Ascending aorta (tissue), 2 donors: Measurements from ENCODE around the gene MYNN. TPM values are rescaled to one million over a fixed set of nuclear protein-coding genes. Genes with fewer than 3 reads are reported as not detected.

ENCODE experiments used
- DNase-seq, 2 donors: peaks; one replicate each; pipeline ENCODE4 v3.0.0-alpha.2; 2019; ENCODE audit warnings: low spot score in 2 of 2
- H3K27ac ChIP-seq, 2 donors: fragments of 200-600 bp; sonication (generic); one replicate each; pipeline ENCODE4 v1.5.1; 2016 to 2017; ENCODE audit warnings: mild to moderate bottlenecking in 1 of 2
- H3K27me3 ChIP-seq: fragments of 200-600 bp; sonication (generic); one replicate; pipeline ENCODE4 v1.5.1; 2017
- H3K36me3 ChIP-seq, 2 donors: fragments of 200-600 bp; sonication (generic); one replicate each; pipeline ENCODE4 v1.5.1; 2016
- H3K4me1 ChIP-seq, 2 donors: fragments of 200-600 bp; sonication (generic); one replicate each; pipeline ENCODE4 v1.5.1; 2016 to 2017; ENCODE audit warnings: mild to moderate bottlenecking in 1 of 2
- H3K4me3 ChIP-seq, 2 donors: fragments of 200-600 bp; sonication (generic); one replicate each; pipeline ENCODE4 v1.5.1; 2016 to 2017; ENCODE audit warnings: mild to moderate bottlenecking in 1 of 2
- H3K9me3 ChIP-seq, 2 donors: fragments of 200-600 bp; sonication (generic); one replicate each; pipeline ENCODE4 v1.5.1; 2016
- intact Hi-C: fragments of 100-400 bp; cut with DNase I; formaldehyde crosslinking; loops from one replicate; pipeline ENCODE4 v1.15.1; 2023
- total RNA-seq: library from RNA; depleted of rRNA; stranded (reverse); fragments of >200 nt; gene quantifications from one replicate; pipeline ENCODE4 v1.1.0, GENCODE V29; 2016
- TF ChIP-seq, protein P1 (sequence below), 3 experiments: fragments of 200-600 bp in 2 of 3; fragments of 450-650 bp in 1 of 3; sonication (generic) in 2 of 3; IDR thresholded peaks; one replicate each; pipeline ENCODE4 v1.5.1; 2016 to 2019; ENCODE audit warnings: antibody characterized with exemption in 3 of 3, mild to moderate bottlenecking in 1 of 3, moderate library complexity in 1 of 3

The MYNN gene
- total RNA-seq, 1 donor from 2014 or later = 3.9 TPM

GRCh38 chr3:169759256-169759655 lies 13.9 kb upstream of the MYNN start:
- Histone ChIP-seq H3K4me1 (peaks cover 3% of the 10 kb centered on the region in 2 donors), H3K36me3 (no peaks in the 10 kb centered on the region), H3K9me3 (peaks cover 0 to 3% of the 10 kb centered on the region in 2 donors), H3K27ac (no peak overlapping the region), H3K27me3 (no peaks in the 10 kb centered on the region), H3K4me3 (no peak overlapping the region)
- no peak for DNase-seq
- TF ChIP-seq, protein P1, sequence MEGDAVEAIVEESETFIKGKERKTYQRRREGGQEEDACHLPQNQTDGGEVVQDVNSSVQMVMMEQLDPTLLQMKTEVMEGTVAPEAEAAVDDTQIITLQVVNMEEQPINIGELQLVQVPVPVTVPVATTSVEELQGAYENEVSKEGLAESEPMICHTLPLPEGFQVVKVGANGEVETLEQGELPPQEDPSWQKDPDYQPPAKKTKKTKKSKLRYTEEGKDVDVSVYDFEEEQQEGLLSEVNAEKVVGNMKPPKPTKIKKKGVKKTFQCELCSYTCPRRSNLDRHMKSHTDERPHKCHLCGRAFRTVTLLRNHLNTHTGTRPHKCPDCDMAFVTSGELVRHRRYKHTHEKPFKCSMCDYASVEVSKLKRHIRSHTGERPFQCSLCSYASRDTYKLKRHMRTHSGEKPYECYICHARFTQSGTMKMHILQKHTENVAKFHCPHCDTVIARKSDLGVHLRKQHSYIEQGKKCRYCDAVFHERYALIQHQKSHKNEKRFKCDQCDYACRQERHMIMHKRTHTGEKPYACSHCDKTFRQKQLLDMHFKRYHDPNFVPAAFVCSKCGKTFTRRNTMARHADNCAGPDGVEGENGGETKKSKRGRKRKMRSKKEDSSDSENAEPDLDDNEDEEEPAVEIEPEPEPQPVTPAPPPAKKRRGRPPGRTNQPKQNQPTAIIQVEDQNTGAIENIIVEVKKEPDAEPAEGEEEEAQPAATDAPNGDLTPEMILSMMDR (IDR thresholded peaks at IDR 0.05) = no peak
- intact Hi-C loops = no loop called here

DNA sequence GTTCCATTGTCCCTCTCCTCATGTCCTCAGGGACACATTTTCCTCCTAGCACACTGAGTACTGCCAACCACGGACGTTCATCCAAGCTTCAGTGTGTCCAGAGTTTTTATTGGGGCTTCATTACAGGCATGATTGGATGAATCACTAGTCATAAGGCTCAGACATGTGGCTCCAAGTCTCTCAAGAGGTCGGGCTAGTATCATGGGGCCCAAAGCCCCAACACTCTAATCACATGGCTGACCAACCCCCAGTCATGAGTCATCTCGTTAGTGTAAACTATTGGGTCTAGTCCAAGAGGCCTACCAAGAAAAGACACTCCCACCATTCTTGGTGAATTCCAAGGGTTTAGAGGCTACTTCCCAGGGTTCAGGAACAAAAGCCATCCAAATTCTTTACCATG lies 12.7 kb upstream of the MYNN start:
- peaks cover 0 to 3% of the 10 kb centered on the region in 2 donors for H3K9me3 ChIP-seq
- no peaks in the 10 kb centered on the region for H3K36me3 ChIP-seq
- TF ChIP-seq, protein P1 (IDR thresholded peaks at IDR 0.05) = no peak
- DNase-seq = no peak
- H3K4me3 ChIP-seq = no peak overlapping the region
- H3K27ac ChIP-seq = no peak overlapping the region
- no peaks in the 10 kb centered on the region for H3K27me3 ChIP-seq
- intact Hi-C loops = loop anchor here (5.0 to 10.0 kb wide), 4 partner anchors 376 to 1663 kb away; partner anchors contain the start of gene GOLIM4
- H3K4me1 ChIP-seq = peaks cover 3 to 6% of the 10 kb centered on the region in 2 donors

- Histone ChIP-seq H3K4me1 (peaks cover 3 to 8% of the 10 kb centered on the region in 2 donors), H3K36me3 (no peaks in the 10 kb centered on the region), H3K9me3 (peaks cover 0 to 3% of the 10 kb centered on the region in 2 donors), H3K27ac (peak overlapping the region; percentile 96 to 97), H3K4me3 (peak overlapping the region; percentile 75 to 83), H3K27me3 (no peaks in the 10 kb centered on the region)
- TF ChIP-seq, protein P1 (IDR thresholded peaks at IDR 0.05) = no peak
- intact Hi-C loops = loop anchor here (2.0 to 10.0 kb wide), 6 partner anchors 102 to 1667 kb away; partner anchors contain the start of genes GOLIM4, MECOM and SKIL
- peak in 1 of 2 donors; percentile 86 for DNase-seq
These were observed 8.8 kb upstream of the MYNN start for GRCh38 chr3:169764312-169764881.

- peak; percentile 77 to 98 for DNase-seq
- H3K4me3 ChIP-seq = peak within 1 kb of the TSS; percentile 75 to 83
- TF ChIP-seq, protein P1 (IDR thresholded peaks at IDR 0.05) = no peak
- H3K27ac ChIP-seq = peak within 1 kb of the TSS; percentile 96 to 97
- intact Hi-C loops = loop anchor here (2.0 to 10.0 kb wide), 6 partner anchors 102 to 1668 kb away; partner anchors contain the start of genes GOLIM4, MECOM and SKIL
- peaks cover 0 to 3% of the 10 kb centered on the region in 2 donors for H3K9me3 ChIP-seq
- H3K27me3 ChIP-seq = no peaks in the 10 kb centered on the region
- H3K36me3 ChIP-seq = no peaks in the 10 kb centered on the region
- H3K4me1 ChIP-seq = peaks cover 3 to 8% of the 10 kb centered on the region in 2 donors
These were observed 8.1 kb upstream of the MYNN start, which contains the start of gene TERC for GRCh38 chr3:169764882-169765612. TSS of gene TERC (minus strand) at chr3:169765060.

DNA sequence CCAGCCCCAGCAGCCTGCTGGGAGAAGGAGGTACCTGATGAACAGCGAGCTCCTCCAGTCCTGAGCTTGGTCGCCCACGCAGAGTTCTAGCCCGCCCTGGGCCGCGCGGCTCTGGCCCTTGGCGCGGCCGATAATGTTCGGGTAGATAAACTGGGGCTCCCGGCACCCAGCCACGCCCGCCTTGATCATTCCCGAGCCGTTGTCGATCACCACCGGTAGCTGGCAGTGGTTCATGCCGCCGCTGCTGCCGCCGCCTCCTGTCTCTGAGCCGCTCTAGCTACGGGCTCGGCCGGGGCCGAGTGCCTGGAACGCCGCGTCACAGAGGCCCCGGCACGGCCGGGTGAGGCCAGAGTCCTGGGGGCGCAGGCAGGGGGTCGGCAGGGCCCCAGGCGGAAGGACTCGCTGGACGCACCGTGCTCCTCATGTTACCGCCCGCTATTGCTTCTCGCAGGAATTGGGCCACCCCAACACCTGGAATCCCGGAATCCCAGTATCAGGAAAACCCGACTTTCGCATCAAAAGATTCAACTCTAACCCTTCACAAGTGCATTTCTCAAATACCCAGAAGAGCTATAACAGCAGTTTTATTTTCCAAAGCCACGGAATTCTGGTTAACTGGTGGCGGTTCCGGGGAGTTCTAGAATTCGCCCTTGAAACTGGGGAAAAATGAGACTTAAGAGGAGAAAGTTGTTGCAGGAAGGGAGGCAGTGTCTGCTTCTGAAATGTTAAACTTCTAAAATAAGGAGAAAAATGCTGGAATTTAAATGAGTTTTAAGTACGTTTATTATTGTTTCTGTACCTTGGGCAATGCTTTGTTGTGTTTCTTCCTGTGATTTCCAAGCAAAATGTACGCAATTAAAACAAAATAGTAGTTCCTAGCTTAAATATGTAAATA lies 3.7 kb upstream of the MYNN start, which contains the start of gene ACTRT3:
Gene ACTRT3 (minus strand): TSS at position 275 of the 895 bp plus-strand sequence. CDS start 41 bp downstream, at position 234.
- TF ChIP-seq, protein P1 (IDR thresholded peaks at IDR 0.05) = no peak
- no peaks in the 10 kb centered on the region for H3K27me3 ChIP-seq
- intact Hi-C loops = loop anchor here (5.0 to 10.0 kb wide), 5 partner anchors 198 to 1515 kb away; partner anchors contain the start of genes PHC3 and SEC62
- peaks cover 0 to 4% of the 10 kb centered on the region in 2 donors for H3K36me3 ChIP-seq
- H3K9me3 ChIP-seq = no peaks in the 10 kb centered on the region
- H3K27ac ChIP-seq = peak within 1 kb of the TSS; percentile 91 to 95
- H3K4me1 ChIP-seq = peaks cover 3 to 12% of the 10 kb centered on the region in 2 donors
- peak in 1 of 2 donors; percentile 75 for DNase-seq
- peak within 1 kb of the TSS; percentile 64 to 76 for H3K4me3 ChIP-seq
